ENCODE data around the gene KRT78.
A peak's percentile ranks its signal among the peaks of the same experiment; 100 is the strongest.

Gene KRT78

DNA sequence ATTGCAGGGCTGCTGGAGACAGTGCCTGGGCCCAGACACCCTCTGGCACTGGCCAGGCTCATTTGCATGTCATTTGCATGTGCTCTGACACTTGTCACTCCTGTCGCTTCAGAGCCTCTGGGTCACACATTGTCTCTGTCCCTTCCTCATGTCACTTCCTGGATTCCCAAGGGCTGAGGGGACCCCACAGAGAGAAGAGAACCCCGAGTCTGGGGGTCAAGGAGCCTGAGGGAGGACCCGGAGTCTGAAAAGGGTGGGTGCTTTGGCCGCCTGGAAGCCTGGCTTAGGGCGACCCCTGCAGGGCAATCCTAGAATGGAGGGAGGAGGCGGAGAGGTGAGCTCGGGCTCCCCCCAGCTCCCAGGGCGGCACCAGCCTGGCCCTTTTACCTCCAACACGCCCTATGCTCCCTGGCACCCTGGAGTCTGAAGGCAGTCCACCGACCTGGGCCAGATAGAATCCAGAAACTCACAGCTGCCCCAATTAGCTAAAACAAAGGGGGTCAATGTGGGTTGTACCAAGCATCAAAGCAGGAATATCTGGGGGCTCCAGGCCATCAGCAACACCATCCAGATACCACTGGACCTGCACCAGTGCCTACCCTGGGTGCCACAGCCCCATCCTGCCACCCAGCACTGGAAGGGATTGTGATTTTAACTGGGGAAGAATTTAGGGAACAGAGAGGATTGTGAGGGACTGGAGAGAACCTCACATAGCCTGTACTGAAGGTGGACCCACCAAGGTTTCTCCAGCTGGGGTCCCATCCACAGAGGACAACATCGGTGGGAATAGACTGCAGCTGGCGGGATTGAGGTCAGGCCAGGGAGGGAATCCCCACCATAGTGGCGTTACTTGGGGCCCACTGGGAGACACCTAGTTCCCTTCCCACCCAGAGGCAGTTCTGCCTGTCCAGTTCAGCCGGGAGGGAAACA, 21.8 kb upstream of the KRT78 start:
- DNase-seq (ENCODE audit: low read depth) = peak; percentile 35
- H3K4me3 ChIP-seq (ENCODE audit: control insufficient read depth, low read depth, low read length) = no peak overlapping the region
- TF ChIP-seq, protein P1, sequence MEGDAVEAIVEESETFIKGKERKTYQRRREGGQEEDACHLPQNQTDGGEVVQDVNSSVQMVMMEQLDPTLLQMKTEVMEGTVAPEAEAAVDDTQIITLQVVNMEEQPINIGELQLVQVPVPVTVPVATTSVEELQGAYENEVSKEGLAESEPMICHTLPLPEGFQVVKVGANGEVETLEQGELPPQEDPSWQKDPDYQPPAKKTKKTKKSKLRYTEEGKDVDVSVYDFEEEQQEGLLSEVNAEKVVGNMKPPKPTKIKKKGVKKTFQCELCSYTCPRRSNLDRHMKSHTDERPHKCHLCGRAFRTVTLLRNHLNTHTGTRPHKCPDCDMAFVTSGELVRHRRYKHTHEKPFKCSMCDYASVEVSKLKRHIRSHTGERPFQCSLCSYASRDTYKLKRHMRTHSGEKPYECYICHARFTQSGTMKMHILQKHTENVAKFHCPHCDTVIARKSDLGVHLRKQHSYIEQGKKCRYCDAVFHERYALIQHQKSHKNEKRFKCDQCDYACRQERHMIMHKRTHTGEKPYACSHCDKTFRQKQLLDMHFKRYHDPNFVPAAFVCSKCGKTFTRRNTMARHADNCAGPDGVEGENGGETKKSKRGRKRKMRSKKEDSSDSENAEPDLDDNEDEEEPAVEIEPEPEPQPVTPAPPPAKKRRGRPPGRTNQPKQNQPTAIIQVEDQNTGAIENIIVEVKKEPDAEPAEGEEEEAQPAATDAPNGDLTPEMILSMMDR (conservative IDR thresholded peaks at IDR 0.05; ENCODE audit: control insufficient read depth, insufficient read depth, low read depth, low read length) = peak; percentile 77

DNA sequence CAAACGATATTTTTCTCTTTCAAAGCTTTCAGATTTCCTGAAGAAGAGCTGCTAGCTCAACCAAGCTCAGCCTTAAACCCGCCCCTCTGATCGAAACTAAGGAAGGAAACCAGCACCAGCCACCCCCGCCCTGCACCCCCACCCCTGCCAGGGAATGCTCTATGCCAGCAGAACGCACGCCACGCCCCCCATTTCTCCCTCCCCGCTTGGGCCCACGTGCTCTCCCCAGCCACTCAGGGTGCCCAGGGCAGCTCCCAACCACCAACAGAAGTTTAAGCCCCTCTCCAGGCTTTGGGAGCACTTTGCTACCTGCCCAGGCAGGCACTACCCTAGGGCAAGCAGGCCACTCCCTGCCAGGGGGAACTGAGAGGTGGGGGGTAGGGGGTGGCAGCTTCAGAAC, 18.8 kb upstream of the KRT78 start:
- DNase-seq (ENCODE audit: low read depth) = no peak
- no peak overlapping the region for H3K4me3 ChIP-seq (ENCODE audit: control insufficient read depth, low read depth, low read length)
- TF ChIP-seq, protein P1 (conservative IDR thresholded peaks at IDR 0.05; ENCODE audit: control insufficient read depth, insufficient read depth, low read depth, low read length) = no peak

DNA sequence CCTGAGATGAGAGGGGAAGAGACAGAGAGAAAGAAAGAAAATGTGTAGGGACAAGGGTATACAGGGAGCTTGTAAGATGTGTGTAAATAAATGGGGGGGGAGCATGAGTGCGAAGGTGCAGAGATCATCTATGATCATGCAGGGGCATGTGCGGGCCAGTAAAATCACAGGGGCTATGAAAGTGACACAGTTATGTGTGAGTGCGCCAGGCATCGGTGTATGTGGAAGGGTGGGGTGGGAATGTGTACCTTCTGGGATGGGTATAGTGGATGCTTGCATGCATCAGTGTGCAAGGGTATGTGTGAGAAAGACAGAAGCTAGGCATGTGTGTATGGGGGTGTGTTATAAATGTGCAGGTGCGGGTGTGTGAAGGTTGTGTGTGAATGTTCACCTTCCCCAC, 18.4 kb upstream of the KRT78 start:
- H3K4me3 ChIP-seq (ENCODE audit: control insufficient read depth, low read depth, low read length) = no peak overlapping the region
- no peak for DNase-seq (ENCODE audit: low read depth)
- TF ChIP-seq, protein P1 (conservative IDR thresholded peaks at IDR 0.05; ENCODE audit: control insufficient read depth, insufficient read depth, low read depth, low read length) = no peak

DNA sequence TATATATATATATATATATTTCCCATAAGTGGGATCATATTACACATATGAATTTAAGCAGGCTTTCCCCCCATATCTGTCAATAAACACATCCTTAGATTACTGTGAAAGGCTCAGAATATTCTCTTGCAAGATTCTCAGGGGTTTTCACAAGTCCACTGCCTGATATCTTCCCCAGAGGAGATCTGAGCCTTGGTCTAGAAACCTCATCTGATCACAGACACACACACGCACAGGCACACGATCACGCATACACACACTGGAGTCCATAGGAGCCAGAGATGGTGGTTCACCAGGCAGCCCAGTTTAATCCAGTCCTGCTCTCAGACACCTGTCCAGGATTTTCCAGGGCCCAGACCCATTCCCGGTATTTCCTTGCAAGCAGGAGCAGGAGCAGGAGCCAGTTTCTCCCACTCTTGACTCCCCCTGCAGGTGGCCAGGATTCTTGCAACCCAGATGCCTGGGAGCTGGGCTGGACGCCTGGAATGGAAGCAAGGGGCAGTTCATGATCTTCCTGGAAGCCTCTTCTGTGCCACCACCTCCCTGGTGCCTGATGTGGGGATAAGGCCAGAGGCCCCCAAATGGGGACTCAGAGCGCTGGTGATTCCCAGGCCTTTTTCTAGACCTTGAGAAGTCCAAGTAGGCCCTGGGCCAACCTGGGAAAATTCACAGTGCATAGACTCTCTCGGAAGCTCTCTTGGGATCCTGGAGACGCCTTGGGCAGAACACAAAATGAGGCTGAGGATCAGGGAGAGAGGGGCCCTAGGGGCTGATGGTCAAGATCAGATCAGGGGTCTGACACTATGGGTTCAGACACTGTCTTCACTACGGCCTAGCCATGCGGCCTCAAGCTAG, 16.5 kb upstream of the KRT78 start:
- H3K4me3 ChIP-seq (ENCODE audit: control insufficient read depth, low read depth, low read length) = no peak overlapping the region
- peak; percentile 69 for DNase-seq (ENCODE audit: low read depth)
- TF ChIP-seq, protein P1 (conservative IDR thresholded peaks at IDR 0.05; ENCODE audit: control insufficient read depth, insufficient read depth, low read depth, low read length) = peak; percentile 94

DNA sequence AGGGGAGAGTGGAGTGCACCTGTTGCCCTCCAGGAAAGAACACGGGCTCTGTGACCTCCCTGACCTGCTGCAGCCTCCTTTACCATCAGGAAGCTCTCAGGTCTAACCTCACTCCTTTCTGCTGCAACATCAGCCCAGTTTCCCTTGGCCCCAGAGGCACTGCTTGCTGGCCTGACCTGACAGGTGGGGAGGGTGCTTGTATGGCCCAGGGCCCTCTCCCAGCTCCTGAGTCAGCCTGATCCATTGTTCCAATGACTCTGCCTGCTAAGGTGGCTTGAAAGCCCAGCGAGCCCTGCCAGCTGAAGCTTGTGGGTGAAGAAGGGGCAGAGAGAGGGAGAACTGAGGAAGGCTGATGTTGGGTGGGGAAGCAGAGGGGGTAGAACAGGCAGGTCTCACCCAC, 13.2 kb upstream of the KRT78 start:
- DNase-seq (ENCODE audit: low read depth) = no peak
- H3K4me3 ChIP-seq (ENCODE audit: control insufficient read depth, low read depth, low read length) = no peak overlapping the region
- TF ChIP-seq, protein P1 (conservative IDR thresholded peaks at IDR 0.05; ENCODE audit: control insufficient read depth, insufficient read depth, low read depth, low read length) = no peak

DNA sequence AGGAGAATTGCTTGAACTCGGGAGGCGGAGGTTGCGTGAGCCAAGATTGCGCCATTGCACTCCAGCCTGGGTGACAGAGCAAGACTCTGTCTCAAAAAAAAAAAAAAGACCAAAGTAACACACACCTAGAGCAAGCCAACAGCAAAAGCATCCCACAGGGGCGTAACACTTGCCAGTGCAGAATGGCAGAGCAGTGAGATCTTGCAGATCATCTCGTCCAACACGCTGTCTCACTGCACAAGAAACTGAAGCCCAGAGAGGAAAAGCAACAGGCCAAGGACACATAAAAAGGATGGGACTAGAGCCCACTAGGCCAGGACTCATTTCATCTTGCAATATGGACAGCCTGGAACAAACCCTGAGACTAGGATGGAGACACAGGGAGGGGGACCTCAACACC, 12.7 kb upstream of the KRT78 start:
- no peak overlapping the region for H3K4me3 ChIP-seq (ENCODE audit: control insufficient read depth, low read depth, low read length)
- no peak for DNase-seq (ENCODE audit: low read depth)
- TF ChIP-seq, protein P1 (conservative IDR thresholded peaks at IDR 0.05; ENCODE audit: control insufficient read depth, insufficient read depth, low read depth, low read length) = no peak

Measured in fibroblast of mammary gland (primary cell).